Measurements from ENCODE around the gene AP3S2. TPM values are rescaled to one million over a fixed set of nuclear protein-coding genes. Genes with fewer than 3 reads are reported as not detected.

The AP3S2 gene
- total and polyA plus RNA-seq, 2 of the 13 experiments (the other 11 are each of a cell fraction or from before 2014, with no cell fraction given), result 17.6 to 44.4 TPM

GRCh38 chr15:89857673-89858072, 36.1 kb downstream of the AP3S2 start (continued):
- no peak for TF ChIP-seq ZBTB40 (IDR thresholded peaks at IDR 0.05)
- no peak for TF ChIP-seq ZBTB40 (CRISPR knock-in tag; IDR thresholded peaks at IDR 0.05)
- TF ChIP-seq, protein P1, sequence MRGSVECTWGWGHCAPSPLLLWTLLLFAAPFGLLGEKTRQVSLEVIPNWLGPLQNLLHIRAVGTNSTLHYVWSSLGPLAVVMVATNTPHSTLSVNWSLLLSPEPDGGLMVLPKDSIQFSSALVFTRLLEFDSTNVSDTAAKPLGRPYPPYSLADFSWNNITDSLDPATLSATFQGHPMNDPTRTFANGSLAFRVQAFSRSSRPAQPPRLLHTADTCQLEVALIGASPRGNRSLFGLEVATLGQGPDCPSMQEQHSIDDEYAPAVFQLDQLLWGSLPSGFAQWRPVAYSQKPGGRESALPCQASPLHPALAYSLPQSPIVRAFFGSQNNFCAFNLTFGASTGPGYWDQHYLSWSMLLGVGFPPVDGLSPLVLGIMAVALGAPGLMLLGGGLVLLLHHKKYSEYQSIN (CRISPR knock-in tag; IDR thresholded peaks at IDR 0.05; ENCODE audit: borderline replicate concordance), result no peak
- TF ChIP-seq ZFX (CRISPR knock-in tag; IDR thresholded peaks at IDR 0.05; ENCODE audit: low read depth), result no peak
- TF ChIP-seq, protein P2, sequence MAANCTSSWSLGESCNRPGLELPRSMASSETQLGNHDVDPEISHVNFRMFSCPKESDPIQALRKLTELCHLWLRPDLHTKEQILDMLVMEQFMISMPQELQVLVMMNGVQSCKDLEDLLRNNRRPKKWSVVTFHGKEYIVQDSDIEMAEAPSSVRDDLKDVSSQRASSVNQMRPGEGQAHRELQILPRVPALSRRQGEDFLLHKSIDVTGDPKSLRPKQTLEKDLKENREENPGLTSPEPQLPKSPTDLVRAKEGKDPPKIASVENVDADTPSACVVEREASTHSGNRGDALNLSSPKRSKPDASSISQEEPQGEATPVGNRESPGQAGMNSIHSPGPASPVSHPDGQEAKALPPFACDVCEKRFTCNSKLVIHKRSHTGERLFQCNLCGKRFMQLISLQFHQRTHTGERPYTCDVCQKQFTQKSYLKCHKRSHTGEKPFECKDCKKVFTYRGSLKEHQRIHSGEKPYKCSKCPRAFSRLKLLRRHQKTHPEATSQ (CRISPR knock-in tag; IDR thresholded peaks at IDR 0.05; ENCODE audit: borderline replicate concordance), result no peak
- no peak for TF ChIP-seq ZNF616 (CRISPR knock-in tag; IDR thresholded peaks at IDR 0.05; ENCODE audit: low read depth)
- peak; percentile 42 for TF ChIP-seq RXRB (CRISPR knock-in tag; IDR thresholded peaks at IDR 0.05; ENCODE audit: borderline replicate concordance)
- no peak for TF ChIP-seq SALL2 (CRISPR knock-in tag; IDR thresholded peaks at IDR 0.05)
- no peak for TF ChIP-seq U2AF1 (optimal IDR thresholded peaks at IDR 0.05; ENCODE audit: low read depth, low read length)
- TF ChIP-seq MAFF (IDR thresholded peaks at IDR 0.05; ENCODE audit: low read depth, low read length), result no peak
- TF ChIP-seq CEBPB (IDR thresholded peaks at IDR 0.05; ENCODE audit: borderline replicate concordance, low read depth, low read length), result 0 out of 2 replicates have a peak, but pooled peaks have one; percentile 2
- no peak for TF ChIP-seq ZNF713 (CRISPR knock-in tag; IDR thresholded peaks at IDR 0.05)
- no peak for TF ChIP-seq ZNF530 (CRISPR knock-in tag; IDR thresholded peaks at IDR 0.05; ENCODE audit: low read depth)
- no peak for TF ChIP-seq KAT2B (IDR thresholded peaks at IDR 0.05; ENCODE audit: borderline replicate concordance, low read depth, low read length)
- TF ChIP-seq GATAD1 (CRISPR knock-in tag; IDR thresholded peaks at IDR 0.05), result peak; percentile 56; the same call in 1 of the 2 replicates
- TF ChIP-seq SKIL (CRISPR knock-in tag; IDR thresholded peaks at IDR 0.05; ENCODE audit: borderline replicate concordance), result no peak
- TF ChIP-seq MED1 (CRISPR knock-in tag; IDR thresholded peaks at IDR 0.05), result peak; percentile 30; the same call in 1 of the 2 replicates

All from HepG2 (cell line).